Tibial nerve (tissue), 3 donors: Measurements from ENCODE around the gene JPH4.

Source experiments
- POLR2A ChIP-seq, 2 donors: fragments of 450-650 bp; IDR thresholded peaks; one replicate each; pipeline ENCODE4 v1.6.1; 2017; ENCODE audit warnings: antibody characterized with exemption in 2 of 2, mild to moderate bottlenecking in 2 of 2, moderate library complexity in 2 of 2
- TF ChIP-seq, protein P1 (sequence below), 5 experiments: fragments of 200-600 bp in 3 of 5; fragments of 450-650 bp in 2 of 5; sonication (generic) in 3 of 5; IDR thresholded peaks; one replicate each; pipeline ENCODE4 v1.5.1; 2016 to 2019; ENCODE audit warnings: antibody characterized with exemption in 5 of 5, mild to moderate bottlenecking in 3 of 5, moderate library complexity in 2 of 5

DNA sequence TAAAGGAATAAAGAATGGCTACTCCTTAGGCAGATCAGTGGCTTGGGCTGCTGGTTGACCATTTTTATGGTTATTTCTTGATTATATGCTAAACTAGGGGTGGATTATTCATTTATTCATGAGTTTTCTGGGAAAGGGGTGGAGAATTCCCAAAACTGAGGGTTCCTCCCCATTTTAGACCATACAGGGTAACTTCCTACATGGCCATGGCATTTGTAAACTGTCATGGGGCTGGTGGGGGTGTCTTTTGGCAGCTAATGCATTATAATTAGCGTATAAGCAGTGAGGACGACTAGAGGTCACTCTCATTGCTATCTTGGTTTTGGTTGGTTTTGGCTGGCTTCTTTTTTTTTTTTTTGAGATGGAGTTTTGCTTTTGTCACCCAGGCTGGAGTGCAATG is 25.6 kb upstream of the JPH4 start:
- no peak for TF ChIP-seq POLR2A (IDR thresholded peaks at IDR 0.05)
- TF ChIP-seq, protein P1, sequence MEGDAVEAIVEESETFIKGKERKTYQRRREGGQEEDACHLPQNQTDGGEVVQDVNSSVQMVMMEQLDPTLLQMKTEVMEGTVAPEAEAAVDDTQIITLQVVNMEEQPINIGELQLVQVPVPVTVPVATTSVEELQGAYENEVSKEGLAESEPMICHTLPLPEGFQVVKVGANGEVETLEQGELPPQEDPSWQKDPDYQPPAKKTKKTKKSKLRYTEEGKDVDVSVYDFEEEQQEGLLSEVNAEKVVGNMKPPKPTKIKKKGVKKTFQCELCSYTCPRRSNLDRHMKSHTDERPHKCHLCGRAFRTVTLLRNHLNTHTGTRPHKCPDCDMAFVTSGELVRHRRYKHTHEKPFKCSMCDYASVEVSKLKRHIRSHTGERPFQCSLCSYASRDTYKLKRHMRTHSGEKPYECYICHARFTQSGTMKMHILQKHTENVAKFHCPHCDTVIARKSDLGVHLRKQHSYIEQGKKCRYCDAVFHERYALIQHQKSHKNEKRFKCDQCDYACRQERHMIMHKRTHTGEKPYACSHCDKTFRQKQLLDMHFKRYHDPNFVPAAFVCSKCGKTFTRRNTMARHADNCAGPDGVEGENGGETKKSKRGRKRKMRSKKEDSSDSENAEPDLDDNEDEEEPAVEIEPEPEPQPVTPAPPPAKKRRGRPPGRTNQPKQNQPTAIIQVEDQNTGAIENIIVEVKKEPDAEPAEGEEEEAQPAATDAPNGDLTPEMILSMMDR (IDR thresholded peaks at IDR 0.05), result no peak
